ENCODE data around the gene GAS5. TPM values are rescaled to one million over a fixed set of nuclear protein-coding genes. Genes with fewer than 3 reads are reported as not detected.

The GAS5 gene
- total and polyA plus RNA-seq, 9 of the 15 experiments (the other 6 are each of a cell fraction or from before 2014, with no cell fraction given) = 565 to 1,860 (median 1,006) TPM

DNA sequence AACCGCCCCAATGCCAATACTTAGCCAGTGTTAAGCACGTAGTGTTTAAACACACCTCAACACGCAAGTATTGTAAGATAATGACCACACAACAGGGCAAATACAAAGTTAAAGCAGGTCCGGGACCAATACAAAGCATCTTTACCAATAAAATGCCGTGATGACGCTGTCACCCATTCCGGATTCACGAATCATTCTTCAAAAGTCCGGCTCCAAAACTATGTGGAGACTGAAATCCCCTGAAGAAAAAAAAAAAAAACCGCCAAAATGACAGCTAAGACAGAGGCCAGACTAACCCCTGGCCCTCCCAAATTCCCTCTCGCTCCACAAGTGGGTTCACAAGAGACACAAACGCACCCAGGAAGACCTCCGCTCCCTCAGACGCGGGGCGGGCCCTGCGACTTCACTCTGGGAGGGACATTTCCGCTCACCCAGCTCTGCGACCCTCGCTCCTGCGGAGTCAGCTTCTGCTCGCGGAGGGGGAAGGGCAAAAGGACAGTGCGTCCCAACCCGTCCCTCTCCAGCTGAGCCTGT lies 43.9 kb downstream of the GAS5 start:
- no peak for DNase-seq (ENCODE audit: extremely low read depth in 1 of 4, low spot score in 3 of 4)
- Histone ChIP-seq H3K4me2 (ENCODE audit: insufficient read depth, low read length) (peak overlapping the region; percentile 85), H2AFZ (ENCODE audit: low read depth, low read length) (peak overlapping the region; percentile 96), H3K9me3 (replicated peaks; ENCODE audit: control insufficient read depth, insufficient read depth, low read depth, low read length) (no peaks in the 10 kb centered on the region), H3K9me1 (ENCODE audit: control insufficient read depth, insufficient read depth, low read length) (no peaks in the 10 kb centered on the region), H3K4me1 (replicated peaks in 1 of 2; ENCODE audit: control insufficient read depth in 2 of 2, insufficient read depth in 2 of 2, low read length in 2 of 2) (peaks cover 11 to 14% of the 10 kb centered on the region in 2 experiments; a peak in 4 of 5 replicates), H3K79me2 (ENCODE audit: control insufficient read depth, insufficient read depth, low read length) (peaks cover 73% of the 10 kb centered on the region), H3K27ac (ENCODE audit: extremely low read depth, low read depth, low read length) (peak overlapping the region; percentile 91), H3K27me3 (ENCODE audit: control insufficient read depth in 2 of 2, insufficient read depth in 2 of 2, low read length in 2 of 2) (no peaks in the 10 kb centered on the region), H3K4me3 (peak overlapping the region; percentile 56), H3K36me3 (ENCODE audit: control insufficient read depth, insufficient read depth, low read length) (peaks cover 51% of the 10 kb centered on the region), H3K9ac (ENCODE audit: insufficient read depth in 1 of 2, low read depth in 2 of 2, low read length in 2 of 2) (peak overlapping the region; percentile 89 to 99), H4K20me1 (replicated peaks; ENCODE audit: control insufficient read depth, insufficient read depth, low read length) (no peaks in the 10 kb centered on the region)
- FAIRE-seq = no peak
- intact Hi-C loops (cut with micrococcal nuclease) (loop anchor here (1.0 to 10.0 kb wide), 6 partner anchors 44 to 347 kb away; partner anchors contain the start of genes KLHL20, PRDX6 and ZBTB37), in situ Hi-C loops (cut with MboI) (loop anchor here (10.0 to 25.0 kb wide), 2 partner anchors 389 to 913 kb away; no protein-coding TSS in a partner anchor)
- BruUV-seq (replicated peaks) = TSS peak; percentile 60
- peak; percentile 65 for ATAC-seq
- POLR2A ChIA-PET = interaction anchor here (0.5 to 3.7 kb wide), 31 partner anchors 9 to 1077 kb away, joined by 3 to 21 read pairs (median 4); partner anchors contain the start of genes GAS5, KLHL20, SLC9C2 and ZBTB37
- WGBS (ENCODE audit: insufficient coverage, low coverage, missing lambda C conversion rate) = under 1% methylated on average over 25 of the region's 25 CpGs
- CTCF ChIA-PET (ENCODE audit: low intra/inter-chr PET ratio) = interaction anchor here (0.9 to 2.9 kb wide), 3 partner anchors 393 to 1081 kb away, joined by 3 to 14 read pairs (median 13); no protein-coding TSS in a partner anchor
- no peak for TF ChIP-seq ZFPM2 (CRISPR knock-in tag; IDR thresholded peaks at IDR 0.05)
- TF ChIP-seq, protein P1, sequence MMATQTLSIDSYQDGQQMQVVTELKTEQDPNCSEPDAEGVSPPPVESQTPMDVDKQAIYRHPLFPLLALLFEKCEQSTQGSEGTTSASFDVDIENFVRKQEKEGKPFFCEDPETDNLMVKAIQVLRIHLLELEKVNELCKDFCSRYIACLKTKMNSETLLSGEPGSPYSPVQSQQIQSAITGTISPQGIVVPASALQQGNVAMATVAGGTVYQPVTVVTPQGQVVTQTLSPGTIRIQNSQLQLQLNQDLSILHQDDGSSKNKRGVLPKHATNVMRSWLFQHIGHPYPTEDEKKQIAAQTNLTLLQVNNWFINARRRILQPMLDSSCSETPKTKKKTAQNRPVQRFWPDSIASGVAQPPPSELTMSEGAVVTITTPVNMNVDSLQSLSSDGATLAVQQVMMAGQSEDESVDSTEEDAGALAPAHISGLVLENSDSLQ (IDR thresholded peaks at IDR 0.05) = 0 out of 2 replicates have a peak, but pooled peaks have one; percentile 3
- TF ChIP-seq POLR2A (conservative IDR thresholded peaks at IDR 0.05) = no peak
- TF ChIP-seq SRSF7 (optimal IDR thresholded peaks at IDR 0.05; ENCODE audit: low read depth, low read length) = no peak
- TF ChIP-seq, protein P2, sequence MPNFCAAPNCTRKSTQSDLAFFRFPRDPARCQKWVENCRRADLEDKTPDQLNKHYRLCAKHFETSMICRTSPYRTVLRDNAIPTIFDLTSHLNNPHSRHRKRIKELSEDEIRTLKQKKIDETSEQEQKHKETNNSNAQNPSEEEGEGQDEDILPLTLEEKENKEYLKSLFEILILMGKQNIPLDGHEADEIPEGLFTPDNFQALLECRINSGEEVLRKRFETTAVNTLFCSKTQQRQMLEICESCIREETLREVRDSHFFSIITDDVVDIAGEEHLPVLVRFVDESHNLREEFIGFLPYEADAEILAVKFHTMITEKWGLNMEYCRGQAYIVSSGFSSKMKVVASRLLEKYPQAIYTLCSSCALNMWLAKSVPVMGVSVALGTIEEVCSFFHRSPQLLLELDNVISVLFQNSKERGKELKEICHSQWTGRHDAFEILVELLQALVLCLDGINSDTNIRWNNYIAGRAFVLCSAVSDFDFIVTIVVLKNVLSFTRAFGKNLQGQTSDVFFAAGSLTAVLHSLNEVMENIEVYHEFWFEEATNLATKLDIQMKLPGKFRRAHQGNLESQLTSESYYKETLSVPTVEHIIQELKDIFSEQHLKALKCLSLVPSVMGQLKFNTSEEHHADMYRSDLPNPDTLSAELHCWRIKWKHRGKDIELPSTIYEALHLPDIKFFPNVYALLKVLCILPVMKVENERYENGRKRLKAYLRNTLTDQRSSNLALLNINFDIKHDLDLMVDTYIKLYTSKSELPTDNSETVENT (CRISPR knock-in tag; IDR thresholded peaks at IDR 0.05) = peak; percentile 74
- TF ChIP-seq, protein P3, sequence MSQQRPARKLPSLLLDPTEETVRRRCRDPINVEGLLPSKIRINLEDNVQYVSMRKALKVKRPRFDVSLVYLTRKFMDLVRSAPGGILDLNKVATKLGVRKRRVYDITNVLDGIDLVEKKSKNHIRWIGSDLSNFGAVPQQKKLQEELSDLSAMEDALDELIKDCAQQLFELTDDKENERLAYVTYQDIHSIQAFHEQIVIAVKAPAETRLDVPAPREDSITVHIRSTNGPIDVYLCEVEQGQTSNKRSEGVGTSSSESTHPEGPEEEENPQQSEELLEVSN (IDR thresholded peaks at IDR 0.05; ENCODE audit: borderline replicate concordance in 1 of 2, extremely low read depth in 1 of 2, insufficient read depth in 1 of 2, insufficient read length in 1 of 2, low read depth in 1 of 2, low read length in 1 of 2, poor library complexity in 1 of 2, severe bottlenecking in 1 of 2) = peak in 1 of 2 experiments; percentile 26
- peak; percentile 83 for TF ChIP-seq ZBTB7A (IDR thresholded peaks at IDR 0.05; ENCODE audit: borderline replicate concordance, control insufficient read depth, low read depth, low read length)
- no peak for TF ChIP-seq ZC3H4 (CRISPR knock-in tag; IDR thresholded peaks at IDR 0.05; ENCODE audit: borderline replicate concordance)
- TF ChIP-seq PHF8 (IDR thresholded peaks at IDR 0.05; ENCODE audit: borderline replicate concordance, low read length) = peak; percentile 63; the same call in 1 of the 2 replicates
- 0 out of 2 replicates have a peak, but pooled peaks have one; percentile 26 for TF ChIP-seq ZNF384 (IDR thresholded peaks at IDR 0.05; ENCODE audit: low read depth, low read length)
- TF ChIP-seq, protein P4, sequence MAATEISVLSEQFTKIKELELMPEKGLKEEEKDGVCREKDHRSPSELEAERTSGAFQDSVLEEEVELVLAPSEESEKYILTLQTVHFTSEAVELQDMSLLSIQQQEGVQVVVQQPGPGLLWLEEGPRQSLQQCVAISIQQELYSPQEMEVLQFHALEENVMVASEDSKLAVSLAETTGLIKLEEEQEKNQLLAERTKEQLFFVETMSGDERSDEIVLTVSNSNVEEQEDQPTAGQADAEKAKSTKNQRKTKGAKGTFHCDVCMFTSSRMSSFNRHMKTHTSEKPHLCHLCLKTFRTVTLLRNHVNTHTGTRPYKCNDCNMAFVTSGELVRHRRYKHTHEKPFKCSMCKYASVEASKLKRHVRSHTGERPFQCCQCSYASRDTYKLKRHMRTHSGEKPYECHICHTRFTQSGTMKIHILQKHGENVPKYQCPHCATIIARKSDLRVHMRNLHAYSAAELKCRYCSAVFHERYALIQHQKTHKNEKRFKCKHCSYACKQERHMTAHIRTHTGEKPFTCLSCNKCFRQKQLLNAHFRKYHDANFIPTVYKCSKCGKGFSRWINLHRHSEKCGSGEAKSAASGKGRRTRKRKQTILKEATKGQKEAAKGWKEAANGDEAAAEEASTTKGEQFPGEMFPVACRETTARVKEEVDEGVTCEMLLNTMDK (IDR thresholded peaks at IDR 0.05; ENCODE audit: borderline replicate concordance, insufficient read depth, low read depth, low read length, poor library complexity, severe bottlenecking) = no peak
- TF ChIP-seq, protein P5, sequence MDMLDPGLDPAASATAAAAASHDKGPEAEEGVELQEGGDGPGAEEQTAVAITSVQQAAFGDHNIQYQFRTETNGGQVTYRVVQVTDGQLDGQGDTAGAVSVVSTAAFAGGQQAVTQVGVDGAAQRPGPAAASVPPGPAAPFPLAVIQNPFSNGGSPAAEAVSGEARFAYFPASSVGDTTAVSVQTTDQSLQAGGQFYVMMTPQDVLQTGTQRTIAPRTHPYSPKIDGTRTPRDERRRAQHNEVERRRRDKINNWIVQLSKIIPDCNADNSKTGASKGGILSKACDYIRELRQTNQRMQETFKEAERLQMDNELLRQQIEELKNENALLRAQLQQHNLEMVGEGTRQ (CRISPR knock-in tag; IDR thresholded peaks at IDR 0.05) = no peak
